ENCODE measurements around the gene PIN1. TPM values are rescaled to one million over a fixed set of nuclear protein-coding genes. Genes with fewer than 3 reads are reported as not detected.
"Not testable (repeated sequence)": the region's sequence is repeated elsewhere in the genome, so short reads cannot be mapped to it uniquely, and the experiment has no call there.

PIN1 gene
- 71.0 TPM for polyA plus RNA-seq (ENCODE audit: insufficient read length)

- peak; percentile 95 for DNase-seq (ENCODE audit: low read depth)
Measured at GRCh38 chr19:9834726-9835506, at the start of gene PIN1. Gene PIN1 (plus strand): TSS chr19:9835318. CDS start chr19:9835345, 27 bp downstream.

GRCh38 chr19:9785367-9786331, 49.5 kb upstream of the PIN1 start:
- DNase-seq (ENCODE audit: low read depth): peak; percentile 81

GRCh38 chr19:9786342-9786741, 48.8 kb upstream of the PIN1 start:
- DNase-seq (ENCODE audit: low read depth): no peak

DNA sequence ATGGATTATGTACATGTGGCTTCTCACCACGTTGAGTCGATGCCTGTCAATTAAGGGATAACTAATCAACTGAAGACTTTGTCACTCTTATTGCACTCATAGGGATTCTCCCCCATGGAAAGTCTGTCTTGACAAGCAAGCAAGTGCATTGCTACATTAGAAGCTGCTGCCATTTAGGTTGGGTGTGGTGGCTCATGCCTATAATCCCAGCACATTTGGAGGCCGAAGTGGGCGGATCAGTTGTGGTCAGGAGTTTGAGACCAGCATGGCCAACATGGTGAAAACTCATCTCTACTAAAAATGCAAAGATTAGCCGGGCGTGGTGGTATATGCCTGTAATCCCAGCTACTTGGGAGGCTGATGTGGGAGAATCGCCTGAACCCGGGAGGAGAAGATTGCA, 48.3 kb upstream of the PIN1 start:
- DNase-seq (ENCODE audit: low read depth): no peak

- DNase-seq (ENCODE audit: low read depth): not testable (repeated sequence)
Measured at GRCh38 chr19:9788604-9789003, 46.5 kb upstream of the PIN1 start.

- DNase-seq (ENCODE audit: low read depth): no peak
Measured at GRCh38 chr19:9789066-9789465, 46.1 kb upstream of the PIN1 start.

- not testable (repeated sequence) for DNase-seq (ENCODE audit: low read depth)
Measured at GRCh38 chr19:9789579-9789978, 45.5 kb upstream of the PIN1 start.

GRCh38 chr19:9791073-9791367, 44.1 kb upstream of the PIN1 start:
- DNase-seq (ENCODE audit: low read depth): not testable (repeated sequence)

GRCh38 chr19:9791552-9792205, 43.4 kb upstream of the PIN1 start:
- peak; percentile 76 for DNase-seq (ENCODE audit: low read depth)

DNA sequence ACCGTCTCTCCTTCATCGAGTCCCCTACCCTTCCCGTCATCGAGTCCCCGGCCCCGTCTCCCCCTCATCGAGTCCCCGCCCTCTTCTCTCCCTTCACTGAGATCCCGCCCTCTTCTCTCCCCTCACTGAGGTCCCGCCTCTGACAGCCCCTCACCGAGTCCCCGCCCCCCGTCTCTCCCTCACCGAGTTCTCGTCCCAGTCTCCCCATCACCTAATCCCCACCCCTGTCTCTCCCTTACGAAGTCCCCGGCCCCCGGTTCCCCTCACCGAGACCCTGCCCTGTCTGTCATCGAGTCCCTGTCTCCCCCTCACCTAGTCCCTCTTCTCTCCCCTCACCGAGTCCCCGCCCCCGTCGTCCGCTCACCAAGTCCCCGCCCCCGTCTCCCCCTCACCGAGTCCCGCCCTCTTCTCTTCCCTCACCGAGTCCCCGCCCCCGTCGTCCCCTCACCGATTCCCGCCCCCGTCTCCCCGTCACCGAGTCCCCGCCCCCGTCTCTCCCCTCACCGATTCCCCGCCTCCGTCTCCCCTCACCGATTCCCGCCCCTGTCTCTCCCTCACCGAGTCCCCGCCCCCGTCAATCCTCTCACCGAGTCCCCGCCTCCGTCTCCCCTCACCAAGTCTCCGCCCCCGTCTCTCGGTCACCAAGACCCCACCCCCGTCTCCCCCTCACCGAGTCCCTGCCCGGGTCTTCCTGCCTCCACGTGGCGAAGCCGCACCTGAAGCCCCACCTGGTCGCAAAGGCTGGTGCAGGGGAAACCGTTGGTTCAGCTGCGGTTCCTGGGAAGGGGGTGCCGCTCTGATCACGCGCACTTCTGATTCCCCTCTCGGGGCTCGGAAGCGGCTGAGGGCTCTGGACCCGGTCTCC, 42.7 kb upstream of the PIN1 start:
- DNase-seq (ENCODE audit: low read depth): peak; percentile 80

- no peak for DNase-seq (ENCODE audit: low read depth)
Measured at GRCh38 chr19:9793071-9793591, 42.0 kb upstream of the PIN1 start.

GRCh38 chr19:9796113-9796773, 38.9 kb upstream of the PIN1 start:
- DNase-seq (ENCODE audit: low read depth): peak; percentile 69

DNA sequence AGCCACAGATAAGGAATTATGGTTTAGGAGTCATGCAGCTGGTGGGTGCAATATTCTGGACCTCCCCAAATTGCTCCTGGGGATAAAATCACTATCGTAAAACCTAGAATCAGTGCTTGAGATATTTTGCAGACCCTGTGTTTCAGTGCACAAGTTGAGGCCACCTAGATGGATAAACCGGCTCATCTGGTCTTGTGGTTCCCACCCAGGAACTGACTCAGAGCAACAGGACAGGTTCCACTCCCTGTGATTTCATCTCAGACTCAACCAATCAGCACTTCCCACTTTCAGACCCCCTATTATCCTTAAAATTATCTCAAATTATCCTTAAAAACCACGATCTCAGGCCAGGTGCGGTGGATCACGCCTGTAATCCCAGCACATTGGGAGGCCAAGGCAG, 37.2 kb upstream of the PIN1 start:
- no peak for DNase-seq (ENCODE audit: low read depth)

GRCh38 chr19:9799162-9799561, 36.0 kb upstream of the PIN1 start:
- no peak for DNase-seq (ENCODE audit: low read depth)

DNA sequence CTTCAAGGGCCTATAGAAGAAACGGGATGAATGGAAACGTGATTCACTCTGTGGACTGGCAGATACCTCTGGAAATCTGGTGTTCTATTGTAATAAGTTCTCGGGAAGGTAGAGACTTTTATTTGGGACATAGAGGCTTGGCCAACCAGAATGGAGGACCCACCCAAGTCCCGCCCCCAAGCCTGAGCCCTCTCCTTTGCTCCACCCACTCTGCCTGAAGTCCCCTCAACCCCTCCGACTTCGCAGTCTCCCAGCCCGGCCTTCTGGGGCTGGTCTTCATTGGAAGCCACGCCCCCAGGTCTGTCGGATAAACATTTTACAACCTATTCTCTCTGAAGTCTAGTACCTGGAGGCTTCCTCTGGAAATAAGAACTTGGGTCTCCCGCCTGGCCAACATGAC, 33.1 kb upstream of the PIN1 start:
- no peak for DNase-seq (ENCODE audit: low read depth)

DNA sequence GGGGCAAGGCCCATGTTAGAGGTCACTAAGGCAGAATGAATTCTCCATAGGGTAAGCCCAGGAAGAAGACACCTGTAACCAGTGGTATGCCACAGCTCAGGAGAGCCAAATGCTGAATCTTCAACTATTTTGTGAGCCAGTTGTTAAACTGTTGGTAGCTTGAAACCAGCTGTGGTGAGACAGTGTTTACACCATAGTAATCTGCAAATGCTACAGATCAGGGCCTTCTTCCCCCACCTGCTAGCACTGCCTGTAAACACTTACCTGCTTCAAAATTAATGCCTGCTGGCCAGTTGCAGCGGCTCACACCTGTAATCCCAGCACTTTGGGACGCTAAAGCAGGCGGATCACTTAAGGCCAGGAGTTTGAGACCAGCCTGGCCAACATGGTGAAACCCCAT, 28.3 kb upstream of the PIN1 start:
- DNase-seq (ENCODE audit: low read depth): no peak

- DNase-seq (ENCODE audit: low read depth): no peak
Measured at GRCh38 chr19:9808855-9809824, 26.0 kb upstream of the PIN1 start.

- no peak for DNase-seq (ENCODE audit: low read depth)
Measured at GRCh38 chr19:9811139-9811538, 24.0 kb upstream of the PIN1 start.

DNA sequence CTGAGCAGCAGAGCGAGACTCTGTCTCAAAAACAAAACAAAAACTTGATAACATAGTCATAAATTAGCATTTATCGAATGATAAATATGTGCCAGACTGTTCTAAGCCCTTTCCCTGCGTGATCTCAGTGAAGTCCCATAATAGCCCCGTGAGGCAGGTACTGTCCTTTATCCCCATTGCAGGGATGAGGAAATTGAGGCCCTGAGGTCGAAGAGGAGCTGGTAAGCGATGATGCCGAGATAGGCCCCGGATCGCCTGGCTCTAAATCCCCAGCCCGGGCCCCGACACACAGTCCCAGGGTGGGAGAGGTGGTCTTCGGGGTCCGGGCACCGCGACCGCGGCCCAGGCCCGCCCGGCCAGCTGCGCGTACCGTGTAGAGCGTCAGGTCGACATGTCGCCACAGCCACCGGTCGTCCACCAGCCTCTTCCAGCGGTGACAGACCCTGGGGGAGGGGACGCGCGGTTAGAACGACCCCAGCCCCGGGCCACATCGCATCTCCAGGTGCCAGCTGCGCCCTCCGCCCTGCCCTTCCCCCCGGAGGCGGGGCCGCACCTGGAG, 16.9 kb upstream of the PIN1 start:
- no peak for DNase-seq (ENCODE audit: low read depth)
